GM12874 (cell line): Measurements from ENCODE around the gene NUDT14.

Source experiments
- TF ChIP-seq, protein P1 (sequence below): IDR thresholded peaks from 2 replicates; pipeline ENCODE4 v1.5.1; 2011; ENCODE audit warnings: low read depth, mild to moderate bottlenecking, control low read depth, low read length, moderate library complexity; ENCODE audit not compliant: insufficient read depth

The NUDT14 gene

DNA sequence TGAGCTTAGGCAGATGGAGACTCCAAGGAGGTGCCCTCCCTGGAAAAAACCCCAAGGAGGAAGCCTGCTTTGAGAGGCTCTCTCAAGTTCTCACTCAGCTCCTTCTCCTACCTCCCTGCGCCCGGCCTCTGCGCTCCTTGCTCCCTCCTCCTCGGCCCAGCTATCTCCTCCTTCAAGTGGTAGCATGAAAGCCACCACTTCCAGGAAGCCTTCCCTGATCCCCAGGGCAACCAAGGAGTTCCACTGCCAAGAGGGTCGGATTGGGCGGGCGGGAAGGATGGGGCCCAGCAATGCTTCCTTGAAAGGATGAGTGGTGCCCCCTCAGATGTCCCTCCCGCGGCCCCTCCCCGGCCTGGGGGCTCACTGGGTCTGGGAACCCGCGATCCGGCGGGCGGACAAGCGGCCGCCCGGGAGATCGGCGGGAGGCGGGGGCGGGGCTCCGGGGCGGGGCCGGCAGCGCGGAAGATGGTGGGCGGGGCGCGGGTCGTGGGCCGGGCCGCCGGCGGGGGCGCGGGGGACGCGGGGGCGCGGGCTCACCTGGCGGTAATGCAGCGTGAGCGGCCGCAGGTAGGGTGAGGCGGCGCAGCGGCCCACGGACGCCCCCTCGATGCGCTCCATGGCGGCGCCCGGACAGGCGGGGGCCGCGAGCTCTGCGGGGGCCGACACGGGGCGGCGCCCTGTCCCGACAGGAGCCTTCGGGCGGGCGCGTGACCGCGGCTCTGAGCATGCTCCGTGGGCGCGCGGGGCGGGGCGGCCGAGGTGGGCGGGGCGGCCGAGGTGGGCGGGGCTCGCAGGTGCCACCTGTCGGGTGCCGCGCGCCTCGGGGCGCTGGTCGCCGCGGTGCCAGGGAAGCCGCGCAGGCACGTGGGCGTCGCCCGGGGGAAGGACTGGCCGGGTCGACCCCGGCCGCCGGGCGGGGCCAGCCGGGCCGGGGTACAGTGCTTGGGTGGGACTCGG, at the start of gene NUDT14:
Gene NUDT14 (minus strand): TSS at position 721 of the 957 bp plus-strand sequence. CDS start 103 bp downstream, at position 618.
- TF ChIP-seq, protein P1, sequence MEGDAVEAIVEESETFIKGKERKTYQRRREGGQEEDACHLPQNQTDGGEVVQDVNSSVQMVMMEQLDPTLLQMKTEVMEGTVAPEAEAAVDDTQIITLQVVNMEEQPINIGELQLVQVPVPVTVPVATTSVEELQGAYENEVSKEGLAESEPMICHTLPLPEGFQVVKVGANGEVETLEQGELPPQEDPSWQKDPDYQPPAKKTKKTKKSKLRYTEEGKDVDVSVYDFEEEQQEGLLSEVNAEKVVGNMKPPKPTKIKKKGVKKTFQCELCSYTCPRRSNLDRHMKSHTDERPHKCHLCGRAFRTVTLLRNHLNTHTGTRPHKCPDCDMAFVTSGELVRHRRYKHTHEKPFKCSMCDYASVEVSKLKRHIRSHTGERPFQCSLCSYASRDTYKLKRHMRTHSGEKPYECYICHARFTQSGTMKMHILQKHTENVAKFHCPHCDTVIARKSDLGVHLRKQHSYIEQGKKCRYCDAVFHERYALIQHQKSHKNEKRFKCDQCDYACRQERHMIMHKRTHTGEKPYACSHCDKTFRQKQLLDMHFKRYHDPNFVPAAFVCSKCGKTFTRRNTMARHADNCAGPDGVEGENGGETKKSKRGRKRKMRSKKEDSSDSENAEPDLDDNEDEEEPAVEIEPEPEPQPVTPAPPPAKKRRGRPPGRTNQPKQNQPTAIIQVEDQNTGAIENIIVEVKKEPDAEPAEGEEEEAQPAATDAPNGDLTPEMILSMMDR, result no peak

DNA sequence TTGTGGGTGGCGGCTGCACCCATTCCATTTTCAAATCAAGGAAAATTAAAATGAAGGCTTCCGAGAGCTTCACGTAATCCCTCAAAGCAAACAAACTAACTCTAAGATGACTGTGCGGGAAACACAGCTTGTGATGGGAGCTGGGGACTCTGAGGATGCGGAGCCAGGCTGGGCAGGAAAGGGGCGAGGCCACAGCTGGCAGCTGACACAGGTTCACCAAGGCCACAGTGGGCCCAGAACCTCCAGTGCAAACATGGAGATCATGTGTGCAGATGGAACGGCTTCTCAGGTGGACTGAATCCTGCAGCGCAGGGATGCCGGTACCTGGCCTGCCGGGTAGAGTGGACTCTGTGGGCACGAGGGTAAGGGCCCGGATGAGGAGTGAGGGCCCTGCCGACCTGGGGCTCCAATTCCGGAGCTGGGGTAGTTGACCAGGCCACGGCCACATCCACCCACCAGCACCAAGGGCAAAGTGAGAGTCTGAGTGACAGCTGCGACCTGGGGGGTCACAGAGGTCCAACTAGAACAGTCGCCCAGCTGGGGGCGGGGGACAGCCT, 48.1 kb upstream of the NUDT14 start:
- TF ChIP-seq, protein P1, result no peak

DNA sequence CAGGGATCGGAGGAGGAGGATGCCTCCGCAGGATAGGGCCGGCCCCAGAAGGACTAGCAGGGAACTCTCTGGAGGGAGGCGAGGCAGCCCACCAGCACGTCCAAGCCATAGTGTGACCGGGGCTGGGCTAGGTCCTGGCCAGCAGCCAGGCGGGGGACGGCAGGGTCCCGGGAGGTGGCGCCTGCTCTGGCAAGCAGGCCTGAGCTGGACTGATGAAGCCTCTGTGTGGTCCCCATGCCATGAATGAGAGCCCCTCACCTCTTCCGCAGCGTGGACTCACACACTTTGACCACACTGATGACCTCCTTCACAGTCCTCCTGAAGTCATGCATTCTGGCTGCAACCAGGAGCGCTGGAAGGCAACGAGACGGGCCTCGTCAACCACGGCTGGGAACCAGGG, 47.5 kb upstream of the NUDT14 start:
- TF ChIP-seq, protein P1, result no peak

DNA sequence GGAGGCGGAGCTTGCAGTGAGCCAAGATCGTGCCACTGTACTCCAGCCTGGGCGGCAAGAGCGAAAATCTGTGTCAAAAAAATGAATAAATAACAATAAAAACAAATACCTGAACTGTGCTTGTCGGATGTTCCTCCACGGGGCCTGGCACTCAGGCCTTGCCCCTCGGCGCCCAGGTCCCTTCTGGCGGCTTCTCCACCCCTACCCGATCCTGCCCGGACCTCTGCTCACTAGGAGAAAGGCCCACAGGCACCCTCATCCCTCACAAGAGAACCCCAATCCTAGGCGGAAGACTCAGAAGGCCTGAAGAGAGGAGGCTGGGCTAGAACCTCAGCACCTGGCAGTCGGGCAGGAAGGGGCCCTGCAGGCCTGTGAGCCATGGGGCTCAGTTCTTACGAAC, 46.2 kb upstream of the NUDT14 start:
- TF ChIP-seq, protein P1, result no peak

DNA sequence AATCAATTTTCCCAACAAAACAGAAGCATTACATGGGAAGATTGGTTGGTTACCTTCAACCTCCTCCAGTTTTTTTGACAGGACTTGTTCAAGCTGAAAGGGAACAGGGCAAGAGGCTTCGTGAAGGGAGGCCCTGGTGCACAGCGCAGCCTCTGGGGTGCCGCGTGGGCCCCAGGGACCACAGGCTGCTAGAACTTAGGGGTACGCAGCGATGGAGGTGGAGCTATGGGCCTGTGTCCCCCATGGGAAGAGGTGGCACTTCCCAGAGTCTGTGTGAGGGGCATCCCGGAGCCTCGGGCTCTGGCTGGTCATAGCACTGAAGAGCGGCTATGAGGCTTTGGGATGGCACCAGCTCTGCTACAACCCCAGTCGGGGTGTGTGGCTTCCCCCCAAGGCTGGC, 45.1 kb upstream of the NUDT14 start:
- TF ChIP-seq, protein P1, result no peak

DNA sequence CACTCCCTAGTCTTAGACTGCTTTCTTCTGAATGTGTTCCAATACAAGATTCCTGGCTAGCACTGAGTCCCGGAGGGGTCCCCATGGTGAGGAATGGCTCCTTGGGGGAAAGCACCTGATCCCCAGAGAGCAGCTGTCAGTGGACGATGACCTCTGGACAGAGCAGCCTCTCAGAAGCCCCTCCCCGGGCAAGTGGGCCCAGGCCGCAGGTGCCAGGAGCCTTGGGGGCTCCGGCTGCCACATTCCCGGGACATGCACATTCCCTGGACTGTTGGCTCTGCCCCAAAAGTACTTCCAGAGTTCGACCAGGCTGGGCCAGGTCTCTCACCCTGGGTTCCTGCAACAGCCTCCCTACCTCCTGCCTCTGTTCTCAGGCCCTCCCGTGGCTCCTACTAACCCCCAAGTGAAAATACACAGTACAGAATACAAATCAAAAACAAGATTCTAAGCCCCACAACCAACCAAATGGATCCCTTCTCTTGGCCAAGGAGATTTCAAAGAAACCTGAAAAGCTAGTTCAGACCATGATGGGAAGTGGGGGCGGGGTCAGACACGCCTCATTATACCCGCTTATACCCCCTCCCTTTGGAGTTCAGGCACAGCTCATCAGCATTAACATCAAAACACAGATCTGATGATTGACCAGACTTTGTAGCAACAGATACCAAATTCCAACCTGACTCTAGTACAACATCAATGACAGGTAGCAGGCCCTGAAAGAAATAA, 43.9 kb upstream of the NUDT14 start:
- TF ChIP-seq, protein P1, result no peak
